ENCODE data around the gene RBM27.
A peak's percentile ranks its signal among the peaks of the same experiment; 100 is the strongest.
"Not testable (repeated sequence)": the region's sequence is repeated elsewhere in the genome, so short reads cannot be mapped to it uniquely, and the experiment has no call there.

The RBM27 gene

GRCh38 chr5:146196459-146197048 lies 6.9 kb upstream of the RBM27 start:
- TF ChIP-seq, protein P1, sequence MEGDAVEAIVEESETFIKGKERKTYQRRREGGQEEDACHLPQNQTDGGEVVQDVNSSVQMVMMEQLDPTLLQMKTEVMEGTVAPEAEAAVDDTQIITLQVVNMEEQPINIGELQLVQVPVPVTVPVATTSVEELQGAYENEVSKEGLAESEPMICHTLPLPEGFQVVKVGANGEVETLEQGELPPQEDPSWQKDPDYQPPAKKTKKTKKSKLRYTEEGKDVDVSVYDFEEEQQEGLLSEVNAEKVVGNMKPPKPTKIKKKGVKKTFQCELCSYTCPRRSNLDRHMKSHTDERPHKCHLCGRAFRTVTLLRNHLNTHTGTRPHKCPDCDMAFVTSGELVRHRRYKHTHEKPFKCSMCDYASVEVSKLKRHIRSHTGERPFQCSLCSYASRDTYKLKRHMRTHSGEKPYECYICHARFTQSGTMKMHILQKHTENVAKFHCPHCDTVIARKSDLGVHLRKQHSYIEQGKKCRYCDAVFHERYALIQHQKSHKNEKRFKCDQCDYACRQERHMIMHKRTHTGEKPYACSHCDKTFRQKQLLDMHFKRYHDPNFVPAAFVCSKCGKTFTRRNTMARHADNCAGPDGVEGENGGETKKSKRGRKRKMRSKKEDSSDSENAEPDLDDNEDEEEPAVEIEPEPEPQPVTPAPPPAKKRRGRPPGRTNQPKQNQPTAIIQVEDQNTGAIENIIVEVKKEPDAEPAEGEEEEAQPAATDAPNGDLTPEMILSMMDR (conservative IDR thresholded peaks at IDR 0.05; ENCODE audit: low read length): no peak
- H3K4me3 ChIP-seq (ENCODE audit: low read length): no peak overlapping the region

GRCh38 chr5:146199176-146199815 lies 4.1 kb upstream of the RBM27 start:
- TF ChIP-seq, protein P1 (conservative IDR thresholded peaks at IDR 0.05; ENCODE audit: low read length): no peak
- H3K4me3 ChIP-seq (ENCODE audit: low read length): no peak overlapping the region
- peak; percentile 53 for DNase-seq (ENCODE audit: low read depth)

More at GRCh38 chr5:146196459-146197048, 6.9 kb upstream of the RBM27 start:
- no peak for DNase-seq (ENCODE audit: low read depth)

DNA sequence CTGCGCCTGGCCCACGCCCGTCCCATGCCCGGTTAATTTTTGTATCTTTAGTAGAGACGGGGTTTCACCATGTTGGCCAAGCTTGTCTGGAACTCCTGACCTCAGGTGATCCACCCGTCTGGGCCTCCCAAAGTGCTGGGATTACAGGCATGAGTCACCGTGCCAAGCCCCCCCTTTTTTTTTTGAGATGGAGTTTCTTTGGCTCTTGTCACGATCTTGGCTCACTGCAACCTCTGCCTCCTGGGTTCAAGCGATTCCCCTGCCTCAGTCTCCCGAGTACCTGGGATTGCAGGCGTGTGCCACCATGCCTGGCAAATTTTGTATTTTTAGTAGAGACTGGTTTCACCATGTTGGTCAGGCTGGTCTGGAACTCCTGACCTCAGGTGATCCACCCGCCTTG lies 1.6 kb upstream of the RBM27 start:
- H3K4me3 ChIP-seq (ENCODE audit: low read length); DNase-seq (ENCODE audit: low read depth): not testable (repeated sequence)

GRCh38 chr5:146203872-146204192 lies 427 bp downstream of the RBM27 start:
- no peak for DNase-seq (ENCODE audit: low read depth)
- TF ChIP-seq, protein P1 (conservative IDR thresholded peaks at IDR 0.05; ENCODE audit: low read length): no peak
- H3K4me3 ChIP-seq (ENCODE audit: low read length): peak overlapping the region; percentile 86

DNA sequence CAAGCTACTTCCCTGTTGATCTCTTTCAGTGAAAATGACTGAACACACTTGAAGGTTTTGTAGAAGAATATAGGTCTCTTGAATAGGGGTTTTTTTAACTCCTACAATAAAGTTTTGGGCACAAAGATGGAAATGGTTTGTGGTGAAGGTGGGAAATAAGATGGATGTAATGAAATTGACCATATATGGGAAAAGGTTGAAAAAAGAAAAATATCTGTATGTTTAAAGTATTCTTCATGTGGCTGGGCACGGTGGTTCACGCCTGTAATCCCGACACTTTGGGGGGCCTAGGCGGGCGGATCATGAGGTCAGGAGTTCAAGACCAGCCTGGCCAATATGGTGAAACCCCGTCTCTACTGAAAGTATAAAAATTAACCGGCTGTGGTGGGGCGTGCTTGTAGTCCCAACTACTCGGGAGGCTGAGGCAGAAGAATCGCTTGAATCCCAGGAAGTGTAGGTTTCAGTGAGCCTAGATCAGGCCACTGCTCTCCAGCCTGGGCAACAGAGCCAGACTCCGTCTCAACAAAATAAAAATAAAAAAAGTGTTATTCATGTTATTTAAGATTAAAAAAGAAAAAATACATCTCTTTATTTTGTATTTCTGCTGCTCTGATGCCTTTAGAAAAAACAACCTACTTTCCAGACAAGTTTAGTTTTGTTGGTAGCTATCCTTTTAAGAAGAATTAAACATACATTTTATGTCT lies 2.2 kb downstream of the RBM27 start:
- no peak for DNase-seq (ENCODE audit: low read depth)
- no peak overlapping the region for H3K4me3 ChIP-seq (ENCODE audit: low read length)
- TF ChIP-seq, protein P1 (conservative IDR thresholded peaks at IDR 0.05; ENCODE audit: low read length): no peak

DNA sequence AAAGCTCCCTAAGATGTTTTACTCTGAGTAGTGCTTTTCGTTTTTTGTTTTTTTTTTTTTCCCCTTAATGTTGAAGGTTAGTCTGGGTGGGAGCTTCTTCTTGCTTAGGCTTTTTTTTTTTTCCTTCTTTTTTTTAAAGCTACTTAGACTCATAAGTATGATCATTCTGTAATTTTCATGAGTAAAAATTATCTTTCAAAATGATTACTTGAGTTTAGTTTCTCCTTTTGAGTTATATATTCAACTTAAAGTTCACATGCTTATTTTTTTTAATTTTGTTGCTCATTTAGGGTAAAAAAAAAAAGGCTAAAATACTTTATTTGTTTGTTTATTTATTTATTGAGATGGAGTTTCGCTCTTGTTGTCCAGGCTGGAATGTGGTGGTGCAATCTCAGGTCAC lies 2.9 kb downstream of the RBM27 start:
- TF ChIP-seq, protein P1 (conservative IDR thresholded peaks at IDR 0.05; ENCODE audit: low read length): no peak
- H3K4me3 ChIP-seq (ENCODE audit: low read length): no peak overlapping the region
- no peak for DNase-seq (ENCODE audit: low read depth)

- H3K4me3 ChIP-seq (ENCODE audit: low read length): no peak overlapping the region
- DNase-seq (ENCODE audit: low read depth): no peak
- TF ChIP-seq, protein P1 (conservative IDR thresholded peaks at IDR 0.05; ENCODE audit: low read length): no peak; the same call in 1 of the 2 replicates
Measured at GRCh38 chr5:146208916-146209522, 5.6 kb downstream of the RBM27 start.
